ENCODE measurements around the gene IFT88.
A peak's percentile ranks its signal among the peaks of the same experiment; 100 is the strongest.

The IFT88 gene

DNA sequence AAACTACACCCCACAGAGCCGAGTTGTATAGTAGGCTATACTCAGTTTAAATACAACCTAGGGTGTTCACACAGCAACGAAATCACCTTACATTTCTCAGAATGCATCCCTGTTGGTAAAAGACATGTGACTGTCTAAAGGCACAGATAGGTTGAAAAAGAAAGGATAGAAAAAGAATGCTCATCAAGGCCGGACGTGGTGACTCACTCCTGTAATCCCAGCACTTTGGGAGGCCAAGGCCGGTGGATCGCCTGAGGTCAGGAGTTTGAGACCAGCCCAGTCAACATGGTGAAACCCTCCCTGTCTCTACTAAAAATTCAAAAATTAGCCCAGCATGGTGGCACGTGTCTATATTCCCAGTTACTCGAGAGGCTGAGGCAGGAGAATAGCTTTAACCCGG lies 132.8 kb downstream of the IFT88 start:
- Histone ChIP-seq H3K4me1 (ENCODE audit: control insufficient read depth, insufficient read depth, low read length, poor library complexity, severe bottlenecking) (peaks cover 10% of the 10 kb centered on the region), H3K9me3 (ENCODE audit: control insufficient read depth, low read length) (no peaks in the 10 kb centered on the region), H3K4me3 (ENCODE audit: insufficient read depth, low read depth, low read length, poor library complexity, severe bottlenecking) (no peak overlapping the region), H3K27ac (ENCODE audit: insufficient read depth, low read length, poor library complexity, severe bottlenecking) (no peak overlapping the region), H3K27me3 (replicated peaks; ENCODE audit: control insufficient read depth, insufficient read depth, low read length, poor library complexity, severe bottlenecking) (peaks cover 3% of the 10 kb centered on the region), H3K36me3 (ENCODE audit: control insufficient read depth, insufficient read depth, low read length) (no peaks in the 10 kb centered on the region)
- no peak for DNase-seq

DNA sequence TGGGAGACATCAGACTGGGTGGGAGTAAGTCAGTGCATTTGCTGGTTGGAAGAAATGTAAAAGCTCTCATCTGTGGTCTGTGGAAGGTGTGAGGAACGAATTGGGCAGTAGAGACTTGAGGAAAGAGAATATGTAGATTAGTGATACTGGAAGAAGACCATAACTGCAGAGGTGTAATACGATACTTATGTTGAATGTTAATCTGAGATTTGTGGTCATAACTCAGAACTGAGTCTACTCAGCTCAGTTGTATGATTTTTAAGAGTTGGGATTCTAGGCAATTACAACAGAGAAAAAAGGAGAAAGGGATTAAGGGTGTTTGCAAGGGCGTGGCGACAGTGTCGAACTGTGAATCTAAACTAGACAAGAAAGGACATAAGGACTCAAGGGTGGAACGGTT lies 133.3 kb downstream of the IFT88 start:
- Histone ChIP-seq H3K27ac (ENCODE audit: insufficient read depth, low read length, poor library complexity, severe bottlenecking) (no peak overlapping the region), H3K27me3 (replicated peaks; ENCODE audit: control insufficient read depth, insufficient read depth, low read length, poor library complexity, severe bottlenecking) (peaks cover 3% of the 10 kb centered on the region), H3K9me3 (ENCODE audit: control insufficient read depth, low read length) (no peaks in the 10 kb centered on the region), H3K4me1 (ENCODE audit: control insufficient read depth, insufficient read depth, low read length, poor library complexity, severe bottlenecking) (peaks cover 10% of the 10 kb centered on the region), H3K4me3 (ENCODE audit: insufficient read depth, low read depth, low read length, poor library complexity, severe bottlenecking) (no peak overlapping the region), H3K36me3 (ENCODE audit: control insufficient read depth, insufficient read depth, low read length) (no peaks in the 10 kb centered on the region)
- no peak for DNase-seq

DNA sequence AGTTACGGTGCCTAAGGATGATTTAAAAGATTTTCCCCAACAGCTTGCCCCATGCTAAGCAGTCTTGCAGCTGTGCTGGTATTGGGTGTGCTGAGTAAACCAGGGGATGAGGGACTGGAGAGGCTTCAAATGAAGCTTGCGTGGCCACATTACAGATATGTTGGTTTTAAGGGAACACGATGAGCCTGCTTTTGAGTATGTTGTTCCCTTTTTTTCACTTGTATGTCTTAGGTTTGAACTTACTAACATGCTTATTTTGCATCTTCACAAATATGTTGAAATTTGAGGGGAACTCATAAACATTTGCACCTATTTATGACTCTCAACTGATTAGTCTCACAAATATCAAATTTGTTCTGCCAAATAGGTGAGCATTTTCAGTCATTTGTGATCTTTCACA lies 134.5 kb downstream of the IFT88 start:
- Histone ChIP-seq H3K4me1 (ENCODE audit: control insufficient read depth, insufficient read depth, low read length, poor library complexity, severe bottlenecking) (peaks cover 10% of the 10 kb centered on the region), H3K9me3 (ENCODE audit: control insufficient read depth, low read length) (no peaks in the 10 kb centered on the region), H3K27ac (ENCODE audit: insufficient read depth, low read length, poor library complexity, severe bottlenecking) (no peak overlapping the region), H3K4me3 (ENCODE audit: insufficient read depth, low read depth, low read length, poor library complexity, severe bottlenecking) (no peak overlapping the region), H3K27me3 (replicated peaks; ENCODE audit: control insufficient read depth, insufficient read depth, low read length, poor library complexity, severe bottlenecking) (peaks cover 3% of the 10 kb centered on the region), H3K36me3 (ENCODE audit: control insufficient read depth, insufficient read depth, low read length) (no peaks in the 10 kb centered on the region)
- DNase-seq: no peak

DNA sequence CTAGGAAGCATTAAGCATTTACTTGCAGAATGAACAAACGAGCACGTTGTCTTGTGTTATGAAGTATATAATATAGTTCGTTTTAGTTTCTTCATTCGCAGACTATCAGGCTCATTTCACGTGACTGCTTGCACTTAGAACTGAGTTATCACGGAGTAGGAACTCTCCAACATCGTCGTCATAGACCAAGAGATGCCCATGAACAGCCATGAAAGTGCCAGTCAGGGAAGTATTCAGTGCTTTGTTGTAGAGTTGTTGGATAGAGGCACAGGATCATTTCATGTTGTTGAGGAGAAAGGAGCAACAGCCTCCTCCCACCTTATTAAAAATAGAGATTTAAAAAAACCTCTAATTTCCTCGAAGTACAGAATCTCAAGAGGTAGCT lies 135.6 kb downstream of the IFT88 start:
- Histone ChIP-seq H3K4me3 (ENCODE audit: insufficient read depth, low read depth, low read length, poor library complexity, severe bottlenecking) (peak overlapping the region; percentile 57), H3K4me1 (ENCODE audit: control insufficient read depth, insufficient read depth, low read length, poor library complexity, severe bottlenecking) (peaks cover 10% of the 10 kb centered on the region), H3K36me3 (ENCODE audit: control insufficient read depth, insufficient read depth, low read length) (no peaks in the 10 kb centered on the region), H3K9me3 (ENCODE audit: control insufficient read depth, low read length) (no peaks in the 10 kb centered on the region), H3K27ac (ENCODE audit: insufficient read depth, low read length, poor library complexity, severe bottlenecking) (no peak overlapping the region), H3K27me3 (replicated peaks; ENCODE audit: control insufficient read depth, insufficient read depth, low read length, poor library complexity, severe bottlenecking) (peaks cover 3% of the 10 kb centered on the region)
- DNase-seq: no peak

DNA sequence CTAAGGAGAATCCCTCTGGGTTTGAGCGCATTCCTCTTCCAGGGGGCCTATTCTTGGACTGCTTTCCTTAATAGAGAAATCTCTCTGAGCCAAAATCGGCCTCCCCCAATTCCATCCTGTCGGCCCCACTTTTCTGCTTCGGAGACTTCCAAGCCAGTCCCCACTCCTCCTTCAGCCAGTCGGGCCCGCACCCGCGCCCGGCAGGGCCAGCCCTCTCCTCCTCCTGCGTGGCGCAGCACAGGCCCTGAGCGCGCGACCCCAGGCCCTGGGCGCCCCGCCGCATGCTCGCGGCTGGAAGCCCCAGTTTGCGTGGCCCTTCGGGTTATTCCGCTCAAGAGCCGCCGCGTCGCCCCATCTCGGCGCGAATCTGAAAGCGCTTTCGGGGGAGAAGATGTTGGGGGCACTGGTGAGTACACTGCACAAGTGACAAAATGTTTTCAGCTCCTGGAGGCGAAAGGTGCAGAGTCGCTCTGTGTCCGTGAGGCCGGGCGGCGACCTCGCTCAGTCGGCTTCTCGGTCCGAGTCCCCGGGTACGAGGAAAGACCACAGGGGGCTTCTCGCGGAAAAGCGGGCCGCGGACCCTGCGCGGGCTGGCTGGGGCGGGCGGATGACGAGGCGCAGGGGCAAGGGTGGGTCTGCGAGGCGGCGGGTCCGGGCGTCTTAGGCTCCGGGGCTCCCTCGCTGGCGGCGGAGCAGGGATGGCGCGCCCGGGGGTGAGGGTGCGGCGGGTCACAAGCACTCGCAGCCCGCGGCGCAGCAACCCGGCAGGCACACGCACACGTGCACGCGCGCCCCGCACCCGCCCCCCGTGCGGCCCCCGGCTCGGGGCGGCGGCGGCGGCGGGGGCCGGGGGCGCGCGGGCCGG lies 136.2 kb downstream of the IFT88 start, which contains the start of gene IL17D:
TSS of gene IL17D (plus strand) at position 785 of the 865 bp plus-strand sequence. CDS start 303 bp downstream, outside the sequence.
- DNase-seq: peak in 1 of 3 donors; percentile 2
- no peak within 1 kb of the TSS for H3K27ac ChIP-seq (ENCODE audit: insufficient read depth, low read length, poor library complexity, severe bottlenecking)
- no peaks in the 10 kb centered on the region for H3K36me3 ChIP-seq (ENCODE audit: control insufficient read depth, insufficient read depth, low read length)

DNA sequence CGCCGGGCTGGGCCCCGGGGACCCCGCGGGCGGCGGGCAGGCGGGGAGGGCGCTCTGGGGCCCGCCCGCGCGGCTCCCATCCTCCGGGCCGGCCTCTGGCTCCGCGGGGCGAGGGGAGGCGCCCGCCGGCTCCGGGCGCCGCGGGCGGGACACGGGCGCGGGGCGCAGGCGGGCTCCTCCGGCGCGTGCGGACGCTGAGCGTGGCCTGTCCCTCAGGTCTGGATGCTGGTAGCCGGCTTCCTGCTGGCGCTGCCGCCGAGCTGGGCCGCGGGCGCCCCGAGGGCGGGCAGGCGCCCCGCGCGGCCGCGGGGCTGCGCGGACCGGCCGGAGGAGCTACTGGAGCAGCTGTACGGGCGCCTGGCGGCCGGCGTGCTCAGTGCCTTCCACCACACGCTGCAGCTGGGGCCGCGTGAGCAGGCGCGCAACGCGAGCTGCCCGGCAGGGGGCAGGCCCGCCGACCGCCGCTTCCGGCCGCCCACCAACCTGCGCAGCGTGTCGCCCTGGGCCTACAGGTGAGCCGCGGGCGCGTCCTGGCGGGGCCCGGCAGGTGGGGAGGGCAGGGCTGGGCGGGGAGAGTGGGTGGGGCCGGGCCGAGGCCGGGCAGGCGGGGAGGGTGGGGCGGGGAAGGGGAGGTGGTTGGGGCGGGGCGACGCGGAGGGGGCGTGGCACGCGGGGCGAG lies 137.0 kb downstream of the IFT88 start:
- Histone ChIP-seq H3K27me3 (replicated peaks; ENCODE audit: control insufficient read depth, insufficient read depth, low read length, poor library complexity, severe bottlenecking) (peaks cover 3% of the 10 kb centered on the region), H3K4me3 (ENCODE audit: insufficient read depth, low read depth, low read length, poor library complexity, severe bottlenecking) (no peak overlapping the region), H3K9me3 (ENCODE audit: control insufficient read depth, low read length) (no peaks in the 10 kb centered on the region), H3K4me1 (ENCODE audit: control insufficient read depth, insufficient read depth, low read length, poor library complexity, severe bottlenecking) (peaks cover 10% of the 10 kb centered on the region), H3K27ac (ENCODE audit: insufficient read depth, low read length, poor library complexity, severe bottlenecking) (no peak overlapping the region), H3K36me3 (ENCODE audit: control insufficient read depth, insufficient read depth, low read length) (no peaks in the 10 kb centered on the region)
- DNase-seq: peak; percentile 62 to 69 (median 64)

More for the DNA sequence above, 136.2 kb downstream of the IFT88 start, which contains the start of gene IL17D:
- H3K9me3 ChIP-seq (ENCODE audit: control insufficient read depth, low read length): no peaks in the 10 kb centered on the region
- H3K4me1 ChIP-seq (ENCODE audit: control insufficient read depth, insufficient read depth, low read length, poor library complexity, severe bottlenecking): peaks cover 10% of the 10 kb centered on the region
- peak within 1 kb of the TSS; percentile 57 for H3K4me3 ChIP-seq (ENCODE audit: insufficient read depth, low read depth, low read length, poor library complexity, severe bottlenecking)
- H3K27me3 ChIP-seq (replicated peaks; ENCODE audit: control insufficient read depth, insufficient read depth, low read length, poor library complexity, severe bottlenecking): peaks cover 3% of the 10 kb centered on the region

DNA sequence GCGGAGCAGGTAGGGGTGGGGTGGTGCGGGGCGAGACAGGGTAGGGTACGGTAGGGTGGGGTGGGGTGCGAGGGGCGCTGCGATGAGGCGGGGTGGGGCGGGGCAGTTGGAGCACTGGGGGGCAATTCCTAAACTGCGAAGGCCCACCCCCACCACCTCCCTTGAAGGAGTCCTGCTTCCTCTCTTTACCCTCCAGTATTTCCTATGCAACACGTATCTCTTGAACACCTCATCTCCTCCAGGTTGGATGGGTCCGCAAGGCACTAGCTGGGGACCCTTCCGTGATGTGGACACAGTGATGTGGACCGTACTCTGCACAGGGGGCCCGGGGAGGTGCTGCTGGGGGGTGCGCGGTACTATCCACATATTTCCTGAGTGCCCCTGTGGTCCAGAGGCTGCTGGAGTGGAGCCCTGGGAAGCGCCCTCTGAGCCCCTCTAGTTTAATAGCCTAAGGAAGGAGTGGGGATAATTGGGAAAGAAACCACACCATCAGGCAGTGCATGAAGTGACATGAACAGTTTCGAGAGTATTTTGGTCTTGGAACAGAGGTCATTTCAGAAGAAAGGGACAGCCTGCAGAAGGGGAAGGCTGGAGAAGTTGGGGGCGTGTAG lies 137.6 kb downstream of the IFT88 start:
- no peaks in the 10 kb centered on the region for H3K9me3 ChIP-seq (ENCODE audit: control insufficient read depth, low read length)
- H3K27ac ChIP-seq (ENCODE audit: insufficient read depth, low read length, poor library complexity, severe bottlenecking): no peak overlapping the region
- H3K36me3 ChIP-seq (ENCODE audit: control insufficient read depth, insufficient read depth, low read length): no peaks in the 10 kb centered on the region
- no peak for DNase-seq
- H3K4me1 ChIP-seq (ENCODE audit: control insufficient read depth, insufficient read depth, low read length, poor library complexity, severe bottlenecking): peaks cover 10% of the 10 kb centered on the region
- peaks cover 3% of the 10 kb centered on the region for H3K27me3 ChIP-seq (replicated peaks; ENCODE audit: control insufficient read depth, insufficient read depth, low read length, poor library complexity, severe bottlenecking)
- H3K4me3 ChIP-seq (ENCODE audit: insufficient read depth, low read depth, low read length, poor library complexity, severe bottlenecking): no peak overlapping the region

DNA sequence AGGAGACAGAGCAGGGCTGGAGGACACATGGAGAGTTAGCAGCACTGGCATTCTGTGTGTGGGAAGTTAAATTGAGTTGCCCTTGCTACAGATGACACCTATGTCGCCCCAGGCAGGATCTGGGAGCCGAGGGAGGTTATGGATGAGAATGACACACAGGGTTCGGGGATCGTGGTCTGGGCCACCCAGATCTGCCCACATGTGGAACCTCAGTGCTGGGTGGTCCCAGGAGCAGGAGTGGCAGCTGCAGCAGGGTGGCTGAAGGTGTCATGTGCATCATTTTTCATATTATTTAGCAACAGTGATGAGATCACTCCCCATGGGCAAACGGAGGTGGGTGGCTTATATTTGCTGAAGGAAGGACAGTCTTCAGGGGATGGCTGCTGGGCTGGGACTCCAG lies 139.7 kb downstream of the IFT88 start:
- DNase-seq: no peak
- no peaks in the 10 kb centered on the region for H3K36me3 ChIP-seq (ENCODE audit: control insufficient read depth, insufficient read depth, low read length)
- H3K27me3 ChIP-seq (replicated peaks; ENCODE audit: control insufficient read depth, insufficient read depth, low read length, poor library complexity, severe bottlenecking): no peaks in the 10 kb centered on the region
- no peak overlapping the region for H3K4me3 ChIP-seq (ENCODE audit: insufficient read depth, low read depth, low read length, poor library complexity, severe bottlenecking)
- H3K4me1 ChIP-seq (ENCODE audit: control insufficient read depth, insufficient read depth, low read length, poor library complexity, severe bottlenecking): peaks cover 10% of the 10 kb centered on the region
- H3K27ac ChIP-seq (ENCODE audit: insufficient read depth, low read length, poor library complexity, severe bottlenecking): no peak overlapping the region
- H3K9me3 ChIP-seq (ENCODE audit: control insufficient read depth, low read length): no peaks in the 10 kb centered on the region

DNA sequence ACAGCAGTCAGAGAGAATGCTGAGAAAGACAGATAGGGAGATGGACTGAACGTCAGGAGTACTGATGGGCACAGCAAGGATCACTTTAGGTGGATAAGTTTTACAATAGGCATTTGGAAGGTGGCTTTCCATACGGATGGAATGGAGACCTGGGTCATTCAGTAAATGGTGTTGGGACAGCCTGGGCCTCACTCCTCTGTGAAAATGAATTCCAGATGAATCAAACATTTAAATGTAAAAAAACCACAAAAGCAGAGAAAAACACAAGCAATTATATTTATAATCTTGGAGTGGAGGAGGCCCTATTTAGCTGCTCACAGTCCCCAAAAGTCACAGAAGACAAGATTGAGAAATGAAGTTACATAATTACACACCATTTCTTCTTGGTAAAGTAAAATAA lies 141.3 kb downstream of the IFT88 start:
- H3K9me3 ChIP-seq (ENCODE audit: control insufficient read depth, low read length): no peaks in the 10 kb centered on the region
- no peaks in the 10 kb centered on the region for H3K27me3 ChIP-seq (replicated peaks; ENCODE audit: control insufficient read depth, insufficient read depth, low read length, poor library complexity, severe bottlenecking)
- DNase-seq: no peak
- peaks cover 2% of the 10 kb centered on the region for H3K4me1 ChIP-seq (ENCODE audit: control insufficient read depth, insufficient read depth, low read length, poor library complexity, severe bottlenecking)
- no peak overlapping the region for H3K4me3 ChIP-seq (ENCODE audit: insufficient read depth, low read depth, low read length, poor library complexity, severe bottlenecking)
- H3K27ac ChIP-seq (ENCODE audit: insufficient read depth, low read length, poor library complexity, severe bottlenecking): no peak overlapping the region
- H3K36me3 ChIP-seq (ENCODE audit: control insufficient read depth, insufficient read depth, low read length): no peaks in the 10 kb centered on the region

DNA sequence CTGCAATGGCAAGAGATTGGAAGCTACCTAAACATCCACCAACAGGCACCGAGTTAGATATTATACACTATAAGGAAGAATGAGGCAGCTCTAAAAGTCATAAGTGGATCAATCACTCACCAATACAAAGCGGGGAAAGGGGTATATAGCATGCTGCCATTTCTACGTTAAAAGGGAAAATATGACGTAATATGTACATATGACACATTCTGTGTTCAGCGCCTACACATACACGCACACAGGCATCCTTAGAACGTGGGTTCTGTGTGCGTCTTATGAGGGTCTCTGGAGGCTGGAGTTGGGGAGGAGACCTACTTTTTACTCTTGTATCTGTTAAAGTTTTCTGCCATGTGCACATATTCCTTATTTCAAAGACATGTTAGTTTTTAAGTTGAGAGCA lies 142.4 kb downstream of the IFT88 start:
- no peak for DNase-seq
- Histone ChIP-seq H3K27me3 (replicated peaks; ENCODE audit: control insufficient read depth, insufficient read depth, low read length, poor library complexity, severe bottlenecking) (no peaks in the 10 kb centered on the region), H3K4me1 (ENCODE audit: control insufficient read depth, insufficient read depth, low read length, poor library complexity, severe bottlenecking) (no peaks in the 10 kb centered on the region), H3K4me3 (ENCODE audit: insufficient read depth, low read depth, low read length, poor library complexity, severe bottlenecking) (no peak overlapping the region), H3K36me3 (ENCODE audit: control insufficient read depth, insufficient read depth, low read length) (no peaks in the 10 kb centered on the region), H3K9me3 (ENCODE audit: control insufficient read depth, low read length) (no peaks in the 10 kb centered on the region), H3K27ac (ENCODE audit: insufficient read depth, low read length, poor library complexity, severe bottlenecking) (no peak overlapping the region)
